HG03060 (cell line): Measurements from ENCODE around the gene AKT1S1.

Source experiments
- ATAC-seq: cut with Tn5 transposase; IDR thresholded peaks from one replicate; pipeline ENCODE4 v1.9.1; 2021; ENCODE audit warnings: low read depth, moderate number of reproducible peaks; ENCODE audit not compliant: unreplicated experiment

The AKT1S1 gene

DNA sequence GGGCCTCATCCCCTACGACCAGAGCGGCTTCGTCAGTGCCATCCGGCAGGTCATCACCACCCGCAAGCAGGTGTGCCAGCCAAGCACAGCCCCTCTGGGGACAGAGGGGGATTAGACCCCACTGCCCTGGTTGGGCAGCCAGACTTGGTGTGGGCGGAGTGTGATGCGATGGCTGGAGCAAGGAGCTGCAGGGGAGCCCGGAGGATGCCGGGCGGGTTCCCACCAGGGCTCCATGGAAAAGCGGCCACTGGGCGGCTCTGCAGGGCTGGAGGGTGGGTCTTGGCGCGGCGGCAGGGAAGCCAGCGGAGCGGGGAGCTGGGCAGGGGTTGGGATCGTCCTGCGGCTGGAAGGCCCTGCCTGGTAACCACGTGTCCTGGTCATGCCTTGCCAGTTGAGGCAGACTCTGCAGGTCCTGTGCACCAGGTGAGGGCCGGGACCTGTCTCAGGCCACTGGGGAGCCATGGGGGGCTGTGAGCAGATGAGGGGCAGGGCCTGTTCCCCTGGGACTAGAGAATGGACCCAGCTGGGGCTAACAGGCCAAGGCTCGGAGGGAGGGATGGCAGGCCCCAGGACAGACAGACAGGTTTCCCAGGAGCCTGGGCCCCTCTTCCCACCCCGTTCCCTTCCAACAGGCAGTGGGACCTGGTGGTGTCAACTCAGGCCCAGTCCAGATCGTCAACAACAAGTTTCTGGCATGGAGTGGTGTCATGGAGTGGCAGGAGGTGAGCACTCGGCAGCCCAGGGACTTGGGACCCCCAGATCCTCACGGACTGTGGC is 19.9 kb downstream of the AKT1S1 start:
- ATAC-seq: no peak

DNA sequence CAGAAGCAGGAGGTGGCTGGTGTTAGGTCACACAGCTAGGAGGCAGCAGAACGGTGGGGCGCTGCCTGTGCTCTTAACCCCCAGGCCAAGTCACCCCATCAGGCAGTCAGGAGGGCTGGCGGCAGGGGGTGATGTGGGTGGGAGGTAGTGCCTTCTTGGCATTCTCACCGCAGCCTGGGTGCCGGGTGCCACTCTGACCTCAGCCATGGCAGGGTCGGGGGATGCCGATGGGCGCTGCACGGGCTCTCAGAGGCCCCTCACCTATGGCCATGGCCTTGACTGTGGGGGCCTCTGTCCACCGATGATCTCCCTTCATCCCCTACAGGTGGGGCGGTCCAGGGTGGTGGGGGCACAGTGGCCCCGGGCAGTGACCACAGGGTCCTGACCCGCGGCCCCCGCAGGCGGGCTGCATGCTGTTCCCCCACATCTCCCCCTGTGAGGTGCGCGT is 20.6 kb downstream of the AKT1S1 start:
- ATAC-seq: no peak

DNA sequence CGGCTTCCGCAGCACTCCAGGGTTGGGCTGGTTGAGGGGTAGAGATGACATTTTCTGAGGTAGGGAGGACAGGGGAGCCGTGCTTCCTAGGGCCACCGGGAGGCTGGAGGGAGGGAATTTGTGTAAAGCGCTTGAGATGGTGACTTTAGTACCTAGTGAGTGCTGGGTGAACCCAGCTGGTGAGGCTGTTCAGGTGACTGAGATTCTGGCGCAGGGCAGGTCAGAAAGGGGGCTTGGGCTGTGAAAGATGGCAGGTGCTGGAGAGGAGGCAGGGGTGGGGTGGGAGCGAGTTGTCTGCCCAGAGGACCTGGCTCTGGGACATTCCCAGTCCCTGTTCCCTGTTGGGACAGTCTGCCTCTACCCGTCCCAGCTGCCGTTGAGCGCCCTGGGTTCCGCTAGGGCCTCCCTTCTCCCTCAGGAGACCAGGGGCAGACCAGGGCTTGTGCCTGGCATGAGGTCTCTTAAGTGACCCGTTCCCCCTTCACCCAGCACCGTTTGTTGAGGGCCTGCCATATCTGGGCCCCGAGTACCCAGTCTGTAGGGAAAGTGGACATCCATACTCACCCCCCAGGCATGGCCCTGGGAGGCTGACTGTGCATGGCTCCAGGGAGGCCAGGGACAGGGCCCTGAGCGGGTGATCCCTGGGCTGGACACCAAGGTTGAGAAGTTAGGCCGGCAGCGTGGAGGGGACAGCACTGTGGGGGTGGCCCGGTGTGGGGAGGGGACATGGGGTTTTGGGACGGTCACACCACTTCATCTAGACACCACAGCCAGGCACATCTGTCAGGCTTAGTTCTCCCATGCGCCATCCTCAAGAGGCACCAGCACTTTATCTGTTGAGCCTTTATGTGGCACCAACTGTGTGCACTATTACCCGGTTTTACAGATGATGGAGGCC is 21.2 kb downstream of the AKT1S1 start:
- ATAC-seq: no peak

DNA sequence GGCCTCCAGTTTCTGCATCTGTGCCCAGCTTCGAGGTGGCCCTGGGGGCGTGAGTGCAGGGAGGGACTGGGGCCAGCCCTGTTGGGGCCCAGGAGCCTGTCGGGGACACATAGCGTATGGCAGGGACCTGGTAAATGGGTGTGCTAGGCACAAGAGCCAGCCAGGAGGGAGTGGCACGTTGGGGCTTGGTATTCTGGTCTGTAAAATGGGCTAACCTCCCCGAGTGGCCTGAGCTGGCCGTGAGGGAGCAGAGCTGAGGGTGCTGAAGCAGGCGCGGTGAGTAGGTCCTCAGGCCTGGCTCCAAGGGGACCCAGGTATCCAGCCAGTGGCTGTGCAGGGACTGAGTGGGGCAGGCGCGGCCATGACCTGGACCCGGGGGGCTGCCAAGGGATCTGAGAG is 21.9 kb downstream of the AKT1S1 start:
- ATAC-seq: no peak

DNA sequence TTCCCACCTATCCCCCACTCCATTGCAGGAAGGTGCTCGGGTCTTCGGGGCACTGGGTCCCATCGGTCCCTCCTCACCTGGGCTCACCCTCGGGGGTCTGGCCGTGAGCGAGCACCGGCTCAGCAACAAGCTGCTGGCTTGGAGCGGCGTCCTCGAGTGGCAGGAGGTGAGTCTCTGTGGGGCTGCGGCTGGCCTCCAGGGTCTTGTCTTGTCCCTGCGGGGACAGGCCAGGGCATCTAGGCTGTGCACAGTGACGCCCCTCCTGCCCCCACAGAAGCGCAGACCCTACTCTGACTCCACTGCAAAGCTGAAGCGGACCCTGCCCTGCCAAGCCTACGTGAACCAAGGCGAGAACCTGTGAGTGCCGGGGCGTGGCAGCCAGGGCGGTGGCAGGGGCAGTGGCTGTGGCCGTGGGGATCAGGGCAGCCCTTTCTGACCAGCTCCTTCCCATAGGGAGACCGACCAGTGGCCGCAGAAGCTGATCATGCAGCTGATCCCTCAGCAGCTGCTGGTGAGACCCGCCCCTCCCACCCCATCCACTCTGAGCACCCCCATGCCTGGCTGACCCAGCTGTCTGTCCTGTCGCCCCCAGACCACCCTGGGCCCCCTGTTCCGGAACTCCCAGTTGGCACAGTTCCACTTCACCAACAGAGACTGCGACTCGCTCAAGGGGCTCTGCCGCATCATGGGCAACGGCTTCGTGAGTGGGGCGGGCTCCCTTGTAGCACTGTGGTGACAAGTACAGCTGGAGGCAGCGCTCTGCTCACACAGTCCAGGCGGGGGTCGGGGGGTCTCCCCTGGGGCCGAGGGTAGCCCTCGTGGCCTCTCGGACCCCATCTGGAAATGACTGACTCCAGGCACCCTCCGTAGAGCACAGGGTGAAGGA is 22.5 kb downstream of the AKT1S1 start:
- no peak for ATAC-seq

DNA sequence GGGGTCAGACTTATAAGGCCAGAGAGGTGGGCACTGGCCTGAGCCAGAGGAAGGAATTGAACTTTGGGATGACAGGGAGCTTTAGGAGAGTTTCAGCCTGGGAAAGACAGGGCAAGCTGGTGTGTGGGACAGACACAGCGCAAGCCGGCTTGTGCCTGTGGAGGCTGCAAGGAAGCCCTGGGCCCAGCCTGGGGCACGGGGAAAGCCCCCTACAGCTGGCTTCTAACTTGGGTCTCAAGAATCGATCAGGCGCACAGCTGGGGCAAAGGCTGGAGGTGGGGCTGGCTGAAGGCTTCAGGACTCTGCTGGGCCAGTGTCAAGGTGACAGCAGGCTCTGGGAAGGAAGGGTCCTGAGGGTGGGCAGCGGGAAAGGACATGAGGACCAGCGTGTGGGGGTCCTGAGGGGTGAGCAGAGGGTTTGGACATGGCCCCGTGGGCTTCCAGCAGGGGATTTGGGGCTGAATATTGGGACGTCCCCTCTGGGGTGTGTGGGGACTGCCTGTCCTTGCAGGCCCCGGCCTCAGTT is 23.2 kb downstream of the AKT1S1 start:
- no peak for ATAC-seq

DNA sequence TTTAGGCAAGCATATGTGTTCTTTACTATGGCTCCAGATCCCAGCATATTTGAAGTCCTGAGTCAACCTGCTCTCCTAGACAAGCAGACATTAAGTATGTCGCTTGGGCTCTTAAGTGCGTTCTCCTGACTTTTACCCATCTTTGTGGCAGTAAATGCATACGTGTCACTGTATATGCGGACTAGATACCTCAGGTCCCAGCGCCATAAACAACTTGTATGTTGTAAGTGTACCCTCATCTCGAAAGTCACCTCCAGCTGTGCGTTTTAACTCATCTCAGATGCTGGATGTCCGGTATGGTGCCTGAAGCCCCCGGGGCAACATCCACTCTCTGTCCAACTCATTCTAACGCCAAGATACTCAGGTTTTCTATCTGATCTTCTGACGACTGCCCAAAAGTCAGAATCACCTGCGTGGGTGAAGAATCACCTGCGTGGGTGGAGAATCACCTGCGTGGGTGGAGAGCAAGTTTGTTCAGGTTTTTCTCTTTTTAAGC is 24.5 kb downstream of the AKT1S1 start:
- no peak for ATAC-seq

DNA sequence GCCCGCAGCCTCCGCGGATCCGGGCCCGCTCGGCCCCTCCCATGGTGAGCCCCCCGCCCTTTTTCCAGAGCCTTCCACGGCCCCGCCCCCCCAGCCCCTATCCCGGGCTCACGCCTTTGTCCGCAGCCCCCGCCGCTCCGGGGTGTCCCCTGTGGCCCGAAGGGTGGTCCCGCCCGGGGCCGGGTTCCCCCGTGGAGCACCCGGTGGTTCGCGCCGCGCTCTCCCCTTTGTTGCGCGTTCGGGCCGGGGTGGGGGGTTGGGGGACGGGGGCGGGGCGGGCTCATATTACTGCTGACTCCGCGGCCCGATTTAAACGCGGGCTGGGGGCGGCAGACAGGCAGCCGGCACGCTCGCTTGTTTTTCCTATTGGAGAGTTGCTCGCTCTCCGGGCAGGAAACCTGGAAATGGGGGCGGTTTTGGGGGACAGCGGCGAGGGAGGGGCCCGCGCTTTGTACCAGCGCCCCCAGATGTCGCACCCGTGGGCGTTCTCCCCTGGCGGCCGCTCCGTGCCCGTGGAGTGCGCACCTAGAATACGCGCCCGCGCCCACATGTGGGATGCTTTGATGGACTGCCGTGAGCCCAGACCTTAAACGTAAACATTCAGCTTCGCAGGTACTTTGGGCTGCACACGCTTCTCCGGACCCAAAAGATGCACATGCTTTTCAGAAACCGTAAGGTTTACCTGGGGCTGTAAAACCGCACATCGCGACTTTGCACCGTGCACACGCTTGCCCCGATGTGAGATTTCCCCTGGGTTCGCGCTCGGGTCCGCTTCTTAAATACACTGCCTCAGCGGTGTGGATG is 25.5 kb downstream of the AKT1S1 start:
- ATAC-seq: no peak

DNA sequence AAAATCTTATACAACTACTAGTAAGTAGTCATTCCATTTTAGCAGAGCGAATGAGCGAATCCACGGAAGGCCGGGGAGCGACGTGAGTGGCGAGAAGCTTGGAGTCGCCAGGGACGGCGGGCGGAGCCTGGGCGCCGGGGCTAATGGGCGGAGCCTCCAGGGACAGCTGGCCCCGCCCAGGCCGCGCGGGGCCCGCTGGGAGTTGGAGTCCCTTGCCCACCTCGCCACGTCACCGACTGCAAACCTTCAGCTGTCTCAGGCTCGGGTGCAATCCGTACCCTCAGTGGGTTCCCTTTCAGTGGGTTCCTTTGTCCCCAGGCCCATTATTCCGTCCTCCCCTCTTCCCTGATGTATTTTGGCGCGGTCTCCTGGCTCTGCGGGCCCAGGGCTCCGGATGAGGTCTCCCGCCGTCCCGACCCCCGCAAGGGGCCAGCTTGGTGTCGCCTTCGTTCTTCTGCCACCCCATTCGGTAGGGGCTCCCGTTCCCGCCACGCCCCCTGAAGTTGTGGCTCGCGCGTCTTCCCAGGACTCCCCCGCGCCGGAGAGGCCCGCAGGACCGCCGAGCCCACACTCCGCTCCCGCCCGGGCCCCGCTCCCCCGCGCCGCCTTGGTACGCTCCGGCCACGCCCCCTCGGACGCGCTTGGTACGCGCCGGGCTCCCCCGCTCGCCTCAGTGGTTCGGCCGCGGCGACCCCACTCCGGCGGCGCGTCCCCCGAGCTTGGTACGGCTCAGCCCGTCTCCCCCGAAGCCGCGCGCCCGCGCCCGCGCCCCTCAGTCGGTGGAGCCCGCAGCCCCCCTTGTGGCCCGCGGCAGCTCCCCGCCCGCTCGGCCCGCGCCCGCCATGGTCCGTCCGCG is 26.4 kb downstream of the AKT1S1 start, which contains the start of gene PTOV1:
TSS of gene PTOV1 (plus strand) at position 673 of the 856 bp plus-strand sequence.
- peak; percentile 30 for ATAC-seq

DNA sequence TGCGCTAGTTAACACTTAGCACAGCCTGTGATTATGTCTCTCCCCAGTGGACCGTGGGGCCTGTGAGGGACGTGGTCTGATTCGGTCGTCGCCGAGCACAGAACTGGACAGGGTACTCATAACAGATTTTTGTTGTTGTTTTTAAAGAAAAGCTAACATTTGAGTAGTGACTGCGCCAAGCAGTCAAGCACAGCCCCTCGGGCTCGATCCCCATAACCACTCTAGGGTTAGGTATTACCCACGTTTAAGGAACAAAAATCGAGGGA is 27.0 kb downstream of the AKT1S1 start:
- ATAC-seq: peak; percentile 9

DNA sequence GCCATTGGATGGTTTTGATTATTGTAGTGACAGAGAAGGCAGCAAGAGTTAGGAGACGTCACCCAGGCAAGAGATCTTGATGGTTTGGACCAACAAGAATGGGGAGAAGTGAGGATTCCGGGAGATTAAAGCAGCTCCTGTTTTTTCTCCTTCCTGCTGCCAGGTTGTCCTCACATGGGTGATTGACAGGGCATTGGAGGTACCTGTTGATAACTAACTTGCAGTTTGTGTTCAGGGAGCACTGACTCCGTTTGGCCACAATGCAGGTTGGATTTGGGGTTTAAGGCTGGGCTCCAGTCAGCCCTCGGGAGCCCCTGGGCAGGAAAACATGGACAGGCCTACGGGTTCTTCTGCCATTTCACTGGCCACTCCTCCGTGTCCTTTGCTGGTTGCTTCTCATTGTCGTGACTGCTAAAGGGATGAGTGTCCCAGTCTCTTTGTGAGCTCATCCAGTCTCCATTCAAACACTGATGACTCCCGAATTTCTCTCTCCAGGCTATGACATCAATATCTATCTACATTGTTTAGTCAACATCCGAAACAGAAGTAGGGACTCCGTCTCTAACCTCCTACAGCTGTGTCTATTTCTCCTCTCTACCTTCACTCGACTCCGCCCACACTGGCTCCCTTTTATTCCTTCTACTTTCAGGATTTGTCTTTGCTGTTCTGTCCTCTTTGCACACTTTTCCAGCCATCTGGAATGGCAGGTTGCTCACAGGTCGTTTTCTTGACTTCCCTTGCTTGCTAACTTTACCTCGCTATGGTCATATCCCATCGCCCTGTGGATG is 27.5 kb downstream of the AKT1S1 start:
- no peak for ATAC-seq

DNA sequence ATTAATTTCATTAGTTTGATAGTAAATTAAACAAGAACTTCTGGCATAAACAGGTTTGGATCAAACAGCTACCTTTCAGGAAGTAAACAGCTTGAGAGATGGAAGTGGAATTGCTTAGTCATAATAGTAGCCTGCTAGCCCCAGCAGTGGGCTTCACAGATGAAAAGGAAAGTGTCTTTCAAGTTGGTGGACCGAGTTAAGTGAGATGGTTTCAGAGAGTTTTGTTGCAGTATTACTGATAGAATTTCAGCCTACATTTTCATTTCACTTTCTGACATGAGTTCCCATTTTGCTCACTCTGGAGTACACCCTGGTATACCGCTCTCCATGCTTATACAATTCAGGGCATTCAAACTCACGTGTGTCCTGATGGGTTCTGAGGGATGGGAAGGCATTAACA is 28.2 kb downstream of the AKT1S1 start:
- ATAC-seq: no peak

DNA sequence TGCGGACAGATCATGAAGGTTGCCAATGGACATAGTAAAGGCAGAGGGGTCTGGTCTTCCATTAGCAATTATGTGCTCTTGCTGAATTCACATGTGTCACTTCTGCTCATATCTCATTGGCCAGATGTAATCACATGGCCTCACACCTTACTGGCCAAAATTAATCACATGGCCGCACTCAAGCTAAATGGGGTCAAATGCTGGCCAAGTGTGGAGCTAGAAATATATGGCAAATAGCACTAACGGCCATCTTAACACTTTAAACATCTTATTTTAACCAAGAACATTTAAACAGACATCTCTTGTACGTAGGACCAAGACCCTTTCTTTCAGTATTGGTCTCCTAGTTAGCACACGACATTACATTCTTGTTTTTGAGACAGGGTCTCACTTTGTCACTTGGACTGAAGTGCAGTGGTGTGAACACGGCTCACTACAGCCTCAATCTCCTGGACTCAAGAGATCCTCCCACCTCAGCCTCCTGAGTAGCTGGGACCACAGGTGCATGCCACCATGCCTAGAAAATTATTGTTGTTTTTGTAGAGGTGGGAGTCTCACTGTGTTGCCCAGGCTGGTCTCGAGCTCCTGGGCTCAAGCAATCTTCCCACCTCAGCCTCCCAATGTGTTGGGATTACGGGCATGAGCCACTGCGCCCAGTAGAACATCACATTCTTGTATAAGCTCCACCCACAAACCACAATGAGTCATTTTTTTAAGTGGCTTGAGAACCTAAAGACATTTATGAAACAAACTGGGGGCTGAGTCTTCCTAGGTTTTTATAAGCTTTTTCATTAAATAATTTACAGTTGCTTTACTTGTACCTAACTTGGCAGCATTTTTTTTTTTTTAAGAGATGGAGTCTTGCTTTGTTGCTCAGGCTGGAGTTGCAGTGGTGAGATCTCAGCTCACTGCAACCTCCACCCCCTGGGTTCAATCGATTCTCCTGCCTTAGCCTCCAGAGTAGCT is 29.1 kb downstream of the AKT1S1 start:
- ATAC-seq: no peak

DNA sequence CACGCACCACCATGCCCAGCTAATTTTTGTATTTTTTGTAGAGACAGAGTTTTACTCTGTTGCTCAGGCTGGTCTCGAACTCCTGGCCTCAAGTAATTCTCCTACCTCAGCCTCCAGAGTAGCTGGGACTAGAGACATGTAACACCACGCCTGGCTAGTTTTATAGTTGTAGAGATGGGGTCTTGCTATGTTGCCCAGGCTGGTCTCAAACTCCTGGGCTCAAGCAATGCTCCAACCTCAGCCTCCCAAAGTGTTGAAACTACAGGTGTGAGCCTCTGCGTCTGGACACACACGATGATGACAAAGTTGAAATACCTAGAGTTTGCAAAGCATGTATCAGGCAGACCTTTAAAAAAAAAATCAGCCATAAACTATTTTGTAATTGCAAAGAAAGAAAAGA is 30.7 kb downstream of the AKT1S1 start:
- no peak for ATAC-seq

DNA sequence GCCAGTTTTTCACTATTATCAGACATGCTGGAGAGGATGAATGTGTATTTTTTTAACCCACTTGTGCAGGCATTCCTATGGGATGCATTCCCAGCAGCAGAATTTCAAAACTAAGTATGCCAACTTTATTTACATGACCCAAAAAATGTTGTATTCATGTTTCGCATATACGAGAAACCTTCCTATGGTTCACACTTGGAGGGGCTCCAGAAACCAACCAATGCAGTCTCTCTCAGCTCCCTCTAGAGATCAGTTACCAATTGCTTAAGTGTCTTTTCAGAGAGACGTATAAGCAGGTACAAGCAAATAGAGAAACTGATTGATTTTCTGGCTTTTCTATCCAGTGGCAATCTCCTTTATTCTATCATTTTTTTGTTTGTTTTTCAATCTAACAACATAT is 31.7 kb downstream of the AKT1S1 start:
- ATAC-seq: no peak

DNA sequence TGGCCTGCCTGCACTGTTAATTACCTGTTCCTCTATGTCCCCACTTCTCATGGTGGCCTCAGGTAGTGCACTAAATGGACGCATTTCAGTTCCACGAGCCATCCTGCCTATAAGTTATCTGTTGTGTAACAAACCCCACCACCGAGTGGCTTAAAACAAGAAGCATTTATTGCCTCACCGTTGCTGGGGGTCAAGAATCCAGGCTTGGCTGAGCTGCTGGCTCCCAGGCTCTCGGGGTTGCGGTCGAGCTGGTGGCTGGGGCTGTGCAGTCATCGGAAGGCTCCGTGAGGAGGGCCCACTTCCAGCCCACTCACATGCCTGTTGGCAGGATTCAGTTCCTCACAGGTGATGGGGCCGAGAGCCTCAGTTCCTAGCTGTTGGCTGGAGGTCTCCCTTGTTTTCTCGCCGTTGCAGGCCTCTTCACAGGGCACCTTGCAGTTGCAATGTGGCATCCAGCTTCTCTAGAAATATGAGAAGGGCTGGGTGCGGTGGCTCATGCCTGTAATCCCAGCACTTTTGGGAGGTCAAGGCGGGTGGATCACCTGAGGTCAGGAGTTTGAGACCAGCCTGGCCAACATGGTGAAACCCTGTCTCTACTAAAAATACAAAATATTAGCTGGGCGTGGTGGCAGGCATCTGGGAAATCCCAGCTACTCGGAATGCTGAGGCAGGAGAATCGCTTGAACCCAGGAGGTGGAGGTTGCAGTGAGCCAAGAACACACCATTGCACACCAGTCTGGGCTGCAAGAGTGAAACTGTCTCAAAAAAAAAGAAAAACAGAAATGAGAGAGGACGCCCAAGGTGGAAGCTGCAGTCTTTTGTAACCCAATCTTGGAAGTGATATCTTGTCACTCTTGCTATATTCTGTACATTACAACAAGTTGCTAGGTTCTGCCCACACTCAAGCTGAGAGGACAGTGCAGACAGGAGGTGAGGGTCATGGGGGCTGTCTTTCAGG is 32.7 kb downstream of the AKT1S1 start:
- ATAC-seq: no peak
